Lower leg skin (tissue), 4 donors: ENCODE measurements around the gene CDH13. TPM values are rescaled to one million over a fixed set of nuclear protein-coding genes. Genes with fewer than 3 reads are reported as not detected.

Source experiments
- DNase-seq, 2 donors: peaks; one replicate each; pipeline ENCODE4 v3.0.0-alpha.2; 2019; ENCODE audit warnings: low spot score in 2 of 2
- H3K4me3 ChIP-seq: fragments of 200-600 bp; sonication (generic); 2 replicates; pipeline ENCODE4 v1.5.1; 2017; ENCODE audit warnings: mild to moderate bottlenecking, low read depth; ENCODE audit not compliant: poor library complexity, severe bottlenecking
- POLR2A ChIP-seq, 2 donors: fragments of 450-650 bp; IDR thresholded peaks; one replicate each; pipeline ENCODE4 v1.6.1; 2016 to 2017; ENCODE audit warnings: antibody characterized with exemption in 2 of 2, mild to moderate bottlenecking in 1 of 2, moderate library complexity in 1 of 2
- WGBS, 2 donors: methylation state at CpG; one replicate each; pipeline ENCODE4 v1.1.5; 2018; 5-methylcytosine and 5-hydroxymethylcytosine counted together
- intact Hi-C: fragments of 100-400 bp; cut with DNase I; formaldehyde crosslinking; loops from one replicate; pipeline ENCODE4 v1.15.0; 2023; ENCODE audit warnings: low total_unique reads
- total RNA-seq, 4 donors: library from RNA; depleted of rRNA; stranded (reverse); fragments of >200 nt; gene quantifications; one replicate each; pipeline ENCODE4 v1.1.0, GENCODE V29; 2016
- TF ChIP-seq, protein P1 (sequence below), 3 donors: fragments of 450-650 bp; IDR thresholded peaks; one replicate each; pipeline ENCODE4 v1.5.1; 2016; ENCODE audit warnings: antibody characterized with exemption in 3 of 3, mild to moderate bottlenecking in 3 of 3, moderate library complexity in 2 of 3

Gene CDH13
- total RNA-seq, 4 donors from 2014 or later: 102 to 246 (median 155) TPM

DNA sequence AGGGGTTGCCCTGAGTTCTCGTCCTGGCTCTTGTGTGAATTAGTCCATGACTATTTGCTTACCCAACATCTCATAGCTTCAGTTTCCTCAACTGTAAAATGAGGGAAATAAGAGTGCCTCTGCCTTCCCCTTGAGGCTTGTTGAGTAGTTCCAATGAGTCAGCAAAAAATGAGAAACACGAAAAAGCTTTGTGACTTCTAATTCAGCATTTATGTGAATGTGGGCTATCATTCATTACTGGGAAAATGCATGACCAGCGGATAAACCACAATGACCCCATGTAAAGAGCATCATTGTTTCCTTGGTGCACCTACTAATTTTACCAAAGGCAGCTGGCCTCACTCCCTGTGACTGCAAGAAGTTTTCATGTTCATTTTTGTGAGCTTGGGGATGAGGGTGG, 806.4 kb downstream of the CDH13 start:
- DNase-seq: no peak
- H3K4me3 ChIP-seq: no peak overlapping the region
- intact Hi-C loops: no loop called here
- WGBS, 2 donors: 72% methylated on average over 3 of the region's 3 CpGs
- no peak for TF ChIP-seq POLR2A (IDR thresholded peaks at IDR 0.05)
- TF ChIP-seq, protein P1, sequence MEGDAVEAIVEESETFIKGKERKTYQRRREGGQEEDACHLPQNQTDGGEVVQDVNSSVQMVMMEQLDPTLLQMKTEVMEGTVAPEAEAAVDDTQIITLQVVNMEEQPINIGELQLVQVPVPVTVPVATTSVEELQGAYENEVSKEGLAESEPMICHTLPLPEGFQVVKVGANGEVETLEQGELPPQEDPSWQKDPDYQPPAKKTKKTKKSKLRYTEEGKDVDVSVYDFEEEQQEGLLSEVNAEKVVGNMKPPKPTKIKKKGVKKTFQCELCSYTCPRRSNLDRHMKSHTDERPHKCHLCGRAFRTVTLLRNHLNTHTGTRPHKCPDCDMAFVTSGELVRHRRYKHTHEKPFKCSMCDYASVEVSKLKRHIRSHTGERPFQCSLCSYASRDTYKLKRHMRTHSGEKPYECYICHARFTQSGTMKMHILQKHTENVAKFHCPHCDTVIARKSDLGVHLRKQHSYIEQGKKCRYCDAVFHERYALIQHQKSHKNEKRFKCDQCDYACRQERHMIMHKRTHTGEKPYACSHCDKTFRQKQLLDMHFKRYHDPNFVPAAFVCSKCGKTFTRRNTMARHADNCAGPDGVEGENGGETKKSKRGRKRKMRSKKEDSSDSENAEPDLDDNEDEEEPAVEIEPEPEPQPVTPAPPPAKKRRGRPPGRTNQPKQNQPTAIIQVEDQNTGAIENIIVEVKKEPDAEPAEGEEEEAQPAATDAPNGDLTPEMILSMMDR (IDR thresholded peaks at IDR 0.05): no peak

DNA sequence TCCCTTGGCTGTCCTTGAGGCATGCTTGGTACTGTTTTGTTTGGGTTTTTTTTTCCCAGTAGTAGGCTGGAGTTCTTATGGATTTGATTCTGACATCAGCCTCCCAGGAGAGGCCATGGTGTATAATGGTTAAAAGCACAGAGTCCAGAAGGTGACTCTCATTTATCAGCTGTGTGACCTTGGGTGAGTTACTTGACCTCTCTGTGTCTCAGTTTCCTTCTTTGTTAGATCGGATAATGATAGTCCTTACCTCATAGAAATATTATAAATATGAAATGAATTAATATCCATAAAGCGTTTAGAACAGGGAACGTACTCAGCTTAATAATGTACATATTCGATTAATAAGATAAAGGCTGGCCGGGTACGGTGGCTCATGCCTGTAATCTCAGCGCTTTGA, 810.3 kb downstream of the CDH13 start:
- no peak for DNase-seq
- WGBS, 2 donors: 83 to 93% methylated on average over 7 of the region's 7 CpGs
- intact Hi-C loops: no loop called here
- H3K4me3 ChIP-seq: no peak overlapping the region
- TF ChIP-seq, protein P1 (IDR thresholded peaks at IDR 0.05): no peak
- TF ChIP-seq POLR2A (IDR thresholded peaks at IDR 0.05): no peak

DNA sequence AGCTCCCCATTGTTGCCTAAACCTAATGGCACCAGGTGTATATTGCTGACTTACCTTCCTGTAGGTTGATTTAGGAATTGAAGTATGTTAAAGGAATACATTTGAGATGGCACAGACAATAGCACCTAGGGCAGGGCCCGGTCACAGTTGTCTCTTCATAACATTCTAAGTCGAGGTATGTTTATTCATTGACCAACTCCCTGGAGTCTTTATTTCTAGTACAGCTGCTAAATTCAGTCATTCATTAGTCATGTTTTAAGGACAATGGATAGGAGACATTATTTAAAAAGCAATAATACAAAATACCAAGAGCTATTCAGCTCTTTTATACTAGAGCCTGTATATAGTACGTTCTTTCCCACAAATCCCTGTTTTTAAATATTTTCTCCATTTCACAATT, 811.6 kb downstream of the CDH13 start:
- intact Hi-C loops: no loop called here
- no peak for TF ChIP-seq POLR2A (IDR thresholded peaks at IDR 0.05)
- TF ChIP-seq, protein P1 (IDR thresholded peaks at IDR 0.05): no peak
- 83 to 94% methylated on average over 3 of the region's 3 CpGs for WGBS, 2 donors

DNA sequence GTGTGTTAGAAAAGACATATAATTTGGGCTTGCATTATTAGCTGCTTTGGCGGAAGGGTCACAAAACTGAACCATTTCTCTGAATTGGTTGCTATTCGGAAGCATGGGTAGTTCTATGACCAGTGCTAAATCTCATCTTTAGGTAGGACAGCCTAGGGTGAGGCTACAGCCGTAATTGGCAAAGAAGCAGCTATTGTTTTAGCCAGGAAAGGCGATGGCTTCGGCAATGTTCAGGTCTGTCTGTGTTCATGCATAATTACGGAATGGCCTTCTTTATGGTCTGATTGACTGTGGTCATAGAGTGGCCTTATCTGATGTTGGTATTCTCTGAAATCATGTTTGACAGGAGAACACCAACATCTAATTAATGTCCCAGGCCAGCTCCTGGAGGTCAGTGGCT, 812.6 kb downstream of the CDH13 start:
- 85 to 95% methylated on average over 6 of the region's 6 CpGs for WGBS, 2 donors
- no peak overlapping the region for H3K4me3 ChIP-seq
- intact Hi-C loops: no loop called here
- TF ChIP-seq POLR2A (IDR thresholded peaks at IDR 0.05): no peak
- TF ChIP-seq, protein P1 (IDR thresholded peaks at IDR 0.05): no peak
- no peak for DNase-seq

More for the DNA sequence above, 811.6 kb downstream of the CDH13 start:
- no peak for DNase-seq
- no peak overlapping the region for H3K4me3 ChIP-seq

DNA sequence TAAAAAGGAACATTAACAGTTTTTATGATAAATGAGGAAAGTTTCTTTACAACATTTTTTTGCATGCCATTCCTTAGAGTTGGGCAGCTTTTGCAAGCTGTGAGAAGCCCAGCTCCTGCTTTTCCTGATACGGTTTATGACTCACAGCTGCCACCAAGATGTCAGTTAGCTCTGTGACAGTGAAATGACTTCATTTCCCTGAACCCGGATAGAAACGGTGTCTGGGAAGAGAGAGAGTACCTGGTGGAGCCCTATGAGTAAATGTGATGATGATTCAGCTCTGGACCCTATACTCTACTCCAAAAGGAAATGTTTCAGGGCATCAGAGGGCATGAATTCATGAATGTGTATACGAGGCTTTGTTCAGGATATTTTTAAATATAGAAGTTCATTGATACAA, 814.7 kb downstream of the CDH13 start:
- 37 to 40% methylated on average over 4 of the region's 4 CpGs for WGBS, 2 donors
- no peak for DNase-seq
- no peak for TF ChIP-seq POLR2A (IDR thresholded peaks at IDR 0.05)

DNA sequence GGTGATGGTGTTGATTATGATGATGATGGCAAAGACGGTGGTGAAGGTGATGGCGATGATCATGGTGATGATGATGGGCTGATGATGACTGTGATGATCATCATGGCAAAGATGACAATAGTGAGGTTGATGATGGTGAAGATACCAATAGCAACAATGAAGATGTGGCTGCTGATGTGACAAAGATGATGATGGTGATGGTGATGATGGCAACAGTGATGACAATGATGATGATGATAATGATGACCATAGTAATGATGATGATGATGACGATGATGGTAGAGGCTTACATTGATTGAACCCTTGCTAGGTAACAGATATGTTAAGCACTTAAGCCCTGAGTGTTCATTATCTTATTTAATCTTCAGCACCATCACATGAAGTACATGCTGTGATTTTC, 817.2 kb downstream of the CDH13 start:
- intact Hi-C loops: no loop called here
- TF ChIP-seq, protein P1 (IDR thresholded peaks at IDR 0.05): no peak
- TF ChIP-seq POLR2A (IDR thresholded peaks at IDR 0.05): no peak
- no peak overlapping the region for H3K4me3 ChIP-seq
- WGBS, 2 donors: 93 to 96% methylated on average over 3 of the region's 3 CpGs
- no peak for DNase-seq

More for the DNA sequence above, 814.7 kb downstream of the CDH13 start:
- intact Hi-C loops: no loop called here
- no peak overlapping the region for H3K4me3 ChIP-seq
